HG03378 (cell line): ENCODE results near the gene FANCC.

ENCODE experiments used
- ATAC-seq: cut with Tn5 transposase; IDR thresholded peaks from one replicate; pipeline ENCODE4 v1.9.1; 2021; ENCODE audit warnings: mild to moderate bottlenecking, moderate library complexity; ENCODE audit not compliant: unreplicated experiment

The FANCC gene

GRCh38 chr9:95197692-95198271, 119.7 kb downstream of the FANCC start:
- no peak for ATAC-seq

- ATAC-seq = no peak
Observed at GRCh38 chr9:95193480-95193879, 124.0 kb downstream of the FANCC start.

- no peak for ATAC-seq
Observed at GRCh38 chr9:95193067-95193466, 124.4 kb downstream of the FANCC start.

GRCh38 chr9:95192631-95193030, 124.9 kb downstream of the FANCC start:
- no peak for ATAC-seq

GRCh38 chr9:95190413-95190812, 127.1 kb downstream of the FANCC start:
- no peak for ATAC-seq

GRCh38 chr9:95189251-95190098, 128.0 kb downstream of the FANCC start:
- ATAC-seq = no peak

GRCh38 chr9:95188459-95188858, 129.1 kb downstream of the FANCC start:
- ATAC-seq = no peak

- ATAC-seq = no peak
Observed at GRCh38 chr9:95185956-95186355, 131.6 kb downstream of the FANCC start.

GRCh38 chr9:95182854-95183563, 134.5 kb downstream of the FANCC start:
- ATAC-seq = no peak

- no peak for ATAC-seq
Observed at GRCh38 chr9:95181835-95182234, 135.7 kb downstream of the FANCC start.

- no peak for ATAC-seq
Observed at GRCh38 chr9:95181226-95181818, 136.2 kb downstream of the FANCC start.

- ATAC-seq = no peak
Observed at GRCh38 chr9:95177617-95178016, 139.9 kb downstream of the FANCC start.

- ATAC-seq = no peak
Observed at GRCh38 chr9:95176755-95177319, 140.7 kb downstream of the FANCC start.

GRCh38 chr9:95175523-95175922, 142.0 kb downstream of the FANCC start:
- no peak for ATAC-seq

- ATAC-seq = no peak
Observed at GRCh38 chr9:95174038-95174437, 143.5 kb downstream of the FANCC start.

- no peak for ATAC-seq
Observed at GRCh38 chr9:95171596-95171995, 145.9 kb downstream of the FANCC start.

GRCh38 chr9:95171001-95171400, 146.5 kb downstream of the FANCC start:
- no peak for ATAC-seq

GRCh38 chr9:95167998-95168397, 149.5 kb downstream of the FANCC start:
- ATAC-seq = no peak

- ATAC-seq = no peak
Observed at GRCh38 chr9:95165004-95165403, 152.5 kb downstream of the FANCC start.

GRCh38 chr9:95157481-95158151, 159.9 kb downstream of the FANCC start:
- ATAC-seq = peak; percentile 95

- no peak for ATAC-seq
Observed at GRCh38 chr9:95156074-95156473, 161.4 kb downstream of the FANCC start.
